Activated CD4-positive, alpha-beta T cell treated with anti-CD3 and anti-CD28 coated beads for 4 hours (primary cell): Measurements from ENCODE around the gene NNAT.
"Not testable (repeated sequence)": the region's sequence is repeated elsewhere in the genome, so short reads cannot be mapped to it uniquely, and the experiment has no call there.

Experiments used
- DNase-seq, 2 donors: peaks; one replicate each; pipeline ENCODE4 v3.0.0-alpha.2; 2020

Gene NNAT

DNA sequence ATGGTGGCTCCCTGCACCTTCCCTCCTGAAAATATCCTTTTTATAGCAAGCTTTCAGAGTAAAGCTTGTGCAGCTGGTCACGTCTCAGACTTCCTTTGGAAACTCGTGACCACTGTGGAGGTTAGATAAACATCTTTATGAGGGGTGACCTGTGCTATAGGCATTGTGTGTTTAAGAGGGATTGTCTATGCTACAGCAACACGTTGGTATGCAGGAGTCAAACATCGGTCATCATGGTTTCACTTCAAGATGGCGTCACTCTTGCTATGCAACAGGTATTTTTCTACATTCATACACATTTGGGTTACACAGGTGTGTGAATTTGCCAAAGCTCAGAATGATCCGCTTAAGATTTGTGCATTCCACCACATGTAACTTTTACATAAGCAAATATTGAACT is 21.2 kb downstream of the NNAT start:
- DNase-seq, result no peak

DNA sequence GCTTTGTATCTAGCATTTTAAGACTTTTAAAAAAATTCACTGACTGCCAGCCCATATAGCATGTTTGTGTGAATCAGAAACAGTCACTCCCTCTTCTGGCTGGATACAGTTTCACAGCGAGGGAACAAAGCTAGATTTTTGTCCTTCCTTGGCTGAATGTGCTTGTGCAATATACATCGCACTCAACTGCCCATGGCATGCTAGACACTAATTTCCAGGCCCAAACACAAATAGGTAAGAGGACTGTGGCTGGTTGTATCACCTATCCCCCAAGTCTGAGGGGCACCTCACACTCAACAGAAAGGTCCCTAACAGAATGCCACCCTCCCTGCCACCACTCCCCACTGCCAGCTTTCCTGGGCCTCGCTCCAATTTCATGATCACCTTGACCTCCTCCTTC is 22.8 kb downstream of the NNAT start:
- DNase-seq, result no peak

DNA sequence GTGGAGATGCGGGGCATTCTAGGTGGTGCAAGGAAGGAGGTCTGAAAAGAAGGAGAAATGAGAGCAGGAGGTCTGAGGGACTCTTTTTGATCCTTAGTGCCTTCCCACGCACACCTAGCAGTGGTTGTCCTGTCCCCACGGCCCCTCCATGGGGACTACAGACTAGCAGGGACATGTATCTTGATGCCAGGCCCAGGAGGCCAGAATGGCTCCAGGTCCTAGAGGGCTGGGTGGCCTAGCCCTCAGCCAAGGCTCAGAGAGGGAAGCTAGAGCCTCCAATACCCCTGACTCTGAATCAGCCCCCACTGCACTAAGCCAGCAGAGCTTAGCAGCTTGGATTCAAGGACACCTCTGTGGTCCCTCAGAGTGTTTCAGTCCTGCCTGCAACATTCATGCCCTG is 23.3 kb downstream of the NNAT start:
- DNase-seq, result no peak

DNA sequence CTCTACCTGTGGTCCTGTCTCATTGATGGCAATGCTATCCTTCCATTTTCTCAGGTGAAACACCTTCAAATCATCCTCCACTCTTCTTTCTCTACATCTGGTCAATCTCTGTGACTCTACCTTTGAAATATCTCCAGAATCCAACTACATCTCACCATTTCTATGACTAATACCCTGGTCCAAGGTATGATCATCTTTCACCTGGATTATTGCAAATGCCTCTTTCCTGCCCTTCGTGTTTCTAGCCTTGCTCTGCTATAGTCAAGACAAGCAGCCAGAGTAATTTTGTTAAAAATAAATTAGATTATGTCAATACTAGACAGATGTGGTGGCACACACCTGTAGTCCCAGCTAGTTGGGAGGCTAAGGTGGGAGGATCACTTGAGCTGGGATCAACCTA is 24.5 kb downstream of the NNAT start:
- DNase-seq, result no peak

DNA sequence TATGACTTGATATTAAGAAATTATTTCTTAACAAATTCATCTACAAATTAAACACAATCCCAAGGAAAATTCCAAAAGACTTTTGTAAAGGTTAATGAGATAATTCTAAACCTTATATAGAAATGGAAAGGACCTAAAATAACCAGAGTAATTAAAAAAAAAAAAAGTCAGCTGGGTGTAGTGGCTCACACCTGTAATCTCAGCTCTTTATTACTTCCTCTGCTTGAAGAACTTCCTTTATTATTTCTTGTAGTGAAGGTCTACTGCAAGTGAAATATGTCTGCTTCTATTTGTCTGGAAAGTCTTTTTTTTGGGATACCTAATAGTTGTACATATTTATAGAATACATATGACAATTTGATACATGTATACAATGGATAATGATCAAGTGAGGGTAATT is 26.9 kb downstream of the NNAT start:
- DNase-seq, result no peak

- DNase-seq, result not testable (repeated sequence)
These were observed 29.3 kb downstream of the NNAT start for GRCh38 chr20:37550101-37550920.

DNA sequence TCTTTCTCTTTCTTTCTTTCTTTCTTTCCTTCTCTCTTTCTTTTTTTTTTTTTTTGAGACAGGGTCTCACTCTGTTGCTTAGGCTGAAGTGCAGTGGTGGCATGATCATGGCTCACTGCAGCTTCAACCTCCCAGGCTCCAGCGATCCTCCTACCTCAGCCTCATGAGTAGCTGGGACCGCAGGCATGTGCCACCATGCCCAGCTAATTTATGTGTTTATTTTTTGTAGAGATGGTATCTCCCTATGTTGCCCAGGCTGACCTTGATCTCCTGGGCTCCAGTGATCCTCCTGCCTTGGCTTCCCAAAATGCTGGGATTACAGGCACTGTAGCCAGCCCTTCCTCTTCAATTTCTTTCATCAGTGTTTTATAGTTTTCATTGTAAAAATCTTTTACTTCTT is 30.6 kb downstream of the NNAT start:
- DNase-seq, result not testable (repeated sequence)

- DNase-seq, result no peak
These were observed 31.4 kb downstream of the NNAT start for GRCh38 chr20:37552415-37552814.

DNA sequence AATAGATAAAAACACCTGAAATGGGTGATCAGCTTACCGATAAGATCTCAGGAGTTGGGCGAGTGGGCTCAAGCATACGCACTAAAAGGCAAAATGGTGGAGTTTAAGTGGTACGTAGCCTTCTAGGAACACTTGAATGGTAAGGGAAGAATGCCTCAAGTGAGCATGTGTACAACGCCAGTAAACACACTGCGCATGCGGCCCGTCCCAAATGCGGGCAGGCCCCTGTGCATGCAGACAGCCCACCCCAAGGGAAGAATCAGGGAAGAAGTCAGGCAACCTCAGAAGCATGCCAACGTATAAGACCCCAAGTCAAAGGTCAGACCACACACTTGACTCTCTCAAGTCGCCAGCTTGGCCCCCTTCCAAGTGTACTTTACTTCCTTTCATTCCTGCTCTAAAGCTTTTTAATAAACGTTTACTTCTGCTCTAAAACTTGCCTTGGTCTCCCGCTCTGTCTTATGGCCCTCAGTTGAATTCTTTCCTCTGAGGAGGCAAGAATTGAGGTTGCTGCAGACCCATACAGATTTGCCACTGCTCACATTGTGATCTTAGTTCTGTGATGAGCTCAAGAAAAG is 33.8 kb downstream of the NNAT start:
- DNase-seq, result not testable (repeated sequence)

- no peak for DNase-seq
These were observed 35.5 kb downstream of the NNAT start for GRCh38 chr20:37556538-37556937.

DNA sequence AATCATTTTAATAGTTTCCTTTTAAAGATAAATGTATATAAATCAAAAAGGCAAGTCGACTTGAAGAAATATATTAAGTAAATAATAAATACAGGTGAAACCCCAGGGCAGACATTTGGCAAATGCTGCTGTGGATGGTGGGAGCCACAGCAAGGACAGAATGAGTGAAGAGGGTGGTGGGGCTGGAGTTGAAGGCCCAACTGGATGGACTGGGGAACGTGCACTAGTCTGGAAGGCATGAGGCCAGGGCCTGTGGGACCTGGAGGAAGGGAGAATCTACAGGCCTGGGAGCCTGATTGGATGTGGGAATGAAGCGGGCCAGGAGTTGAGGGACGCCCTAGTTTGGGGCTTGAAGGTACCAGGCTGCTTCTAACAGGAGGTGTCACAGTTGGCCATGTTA is 37.3 kb downstream of the NNAT start:
- DNase-seq, result no peak

DNA sequence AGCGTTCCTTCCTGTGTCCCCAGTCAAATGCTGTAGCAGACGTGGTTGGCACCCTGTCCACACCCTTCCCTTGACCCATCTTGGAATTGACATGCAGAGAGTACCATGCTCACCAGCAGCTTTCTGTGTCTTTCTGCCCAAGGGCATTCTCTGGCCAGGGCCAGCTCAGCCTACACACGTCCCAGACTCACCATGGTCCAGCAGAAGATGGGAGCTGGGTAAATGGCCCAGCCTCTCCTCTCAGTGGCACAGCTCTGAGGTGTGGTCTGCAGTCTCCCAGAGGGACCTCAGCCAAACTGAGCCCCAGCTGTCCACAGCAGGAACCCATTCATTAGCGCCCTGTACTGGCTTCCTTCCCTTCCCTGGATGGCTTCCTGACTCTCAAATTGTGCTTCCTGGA is 37.7 kb downstream of the NNAT start:
- no peak for DNase-seq

- DNase-seq, result no peak
These were observed 38.4 kb downstream of the NNAT start for GRCh38 chr20:37559312-37560027.

DNA sequence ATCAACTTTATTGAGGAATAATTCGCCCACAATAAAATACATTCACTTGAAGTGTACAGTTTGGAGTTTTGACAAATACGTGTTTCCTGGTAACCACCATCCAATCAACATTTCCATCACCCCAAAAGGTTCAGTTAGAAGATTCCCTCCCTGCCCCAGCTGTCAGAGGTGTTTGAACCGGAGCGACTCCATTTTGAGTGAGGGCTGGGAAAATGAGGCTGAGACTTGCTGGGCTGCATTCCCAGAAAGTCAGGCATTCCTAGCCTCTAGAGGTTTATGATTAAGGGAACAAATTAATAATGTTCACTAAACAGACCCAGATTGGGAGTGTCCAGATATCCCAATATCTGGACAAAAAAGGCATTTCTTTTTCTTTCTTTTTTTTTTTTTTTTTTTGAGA is 39.6 kb downstream of the NNAT start:
- no peak for DNase-seq

GRCh38 chr20:37562695-37563480 is 41.8 kb downstream of the NNAT start:
- no peak for DNase-seq

- DNase-seq, result no peak
These were observed 43.0 kb downstream of the NNAT start for GRCh38 chr20:37564016-37564387.

GRCh38 chr20:37564388-37565133 is 43.5 kb downstream of the NNAT start:
- peak in 1 of 2 donors; percentile 20 for DNase-seq

GRCh38 chr20:37565134-37565811 is 44.2 kb downstream of the NNAT start:
- no peak for DNase-seq

- DNase-seq, result no peak
These were observed 45.7 kb downstream of the NNAT start for GRCh38 chr20:37566590-37567330.

- no peak for DNase-seq
These were observed 46.2 kb downstream of the NNAT start for GRCh38 chr20:37567331-37567665.
